Measurements from ENCODE around the gene KRTAP13-1. TPM values are rescaled to one million over a fixed set of nuclear protein-coding genes. Genes with fewer than 3 reads are reported as not detected.

KRTAP13-1 gene, protein sequence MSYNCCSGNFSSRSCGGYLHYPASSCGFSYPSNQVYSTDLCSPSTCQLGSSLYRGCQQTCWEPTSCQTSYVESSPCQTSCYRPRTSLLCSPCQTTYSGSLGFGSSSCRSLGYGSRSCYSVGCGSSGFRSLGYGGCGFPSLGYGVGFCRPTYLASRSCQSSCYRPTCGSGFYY
- total RNA-seq: not detected

DNA sequence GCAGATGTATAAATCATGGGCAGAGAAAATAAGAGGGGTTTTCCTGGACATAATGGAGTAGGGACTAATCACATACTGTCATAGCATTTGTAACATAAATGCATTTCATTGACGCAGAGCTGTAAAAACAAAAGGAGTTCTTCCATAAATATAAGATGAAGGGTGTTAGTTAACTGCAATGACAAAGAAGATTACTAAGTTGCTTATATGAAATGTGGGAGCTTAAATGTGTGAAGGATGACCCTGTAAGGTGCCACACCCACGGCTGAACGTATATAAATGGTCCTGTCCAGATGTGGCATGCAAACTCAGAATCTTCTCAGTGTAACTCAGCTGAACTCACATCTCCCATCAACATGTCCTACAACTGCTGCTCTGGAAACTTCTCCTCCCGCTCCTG is at the start of gene KRTAP13-1:
Gene KRTAP13-1, plus strand, starts transcription at position 301 of the 400 bp plus-strand sequence. Its CDS starts 56 bp downstream, at position 357.
- Histone ChIP-seq H3K4me1 (ENCODE audit: insufficient read depth, low read length) (no peaks in the 10 kb centered on the region), H3K4me3 (ENCODE audit: low read length) (no peak within 1 kb of the TSS), H3K27me3 (ENCODE audit: insufficient read depth, low read length) (no peaks in the 10 kb centered on the region), H3K9me3 (ENCODE audit: low read depth, low read length) (no peaks in the 10 kb centered on the region)

DNA sequence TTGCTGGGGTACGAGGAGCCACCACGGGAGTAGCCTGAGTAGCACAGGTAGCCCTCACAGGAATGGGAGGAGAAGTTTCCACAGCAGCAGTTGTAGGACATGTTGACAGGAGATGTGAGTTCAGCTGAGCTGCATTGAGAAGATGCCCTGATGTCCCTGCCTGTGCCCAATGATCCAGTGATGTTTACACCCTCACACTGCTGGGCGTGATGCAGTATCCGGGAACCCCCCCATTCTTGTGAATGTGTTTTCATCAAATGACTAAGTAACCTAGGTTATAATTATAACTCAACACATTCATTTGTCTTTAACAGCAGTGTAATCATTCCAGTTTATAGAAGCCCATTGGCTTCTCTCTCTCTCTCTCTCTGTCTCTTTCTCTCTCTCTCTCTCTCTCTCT is 47.3 kb upstream of the KRTAP13-1 start, which contains the start of gene KRTAP23-1:
Gene KRTAP23-1, minus strand, starts transcription at position 101 of the 400 bp plus-strand sequence. Its CDS starts 0 bp downstream, at position 101.
- H3K4me1 ChIP-seq (ENCODE audit: insufficient read depth, low read length): no peaks in the 10 kb centered on the region
- H3K4me3 ChIP-seq (ENCODE audit: low read length): no peak within 1 kb of the TSS
- H3K9me3 ChIP-seq (ENCODE audit: low read depth, low read length): no peaks in the 10 kb centered on the region
- H3K27me3 ChIP-seq (ENCODE audit: insufficient read depth, low read length): no peaks in the 10 kb centered on the region

DNA sequence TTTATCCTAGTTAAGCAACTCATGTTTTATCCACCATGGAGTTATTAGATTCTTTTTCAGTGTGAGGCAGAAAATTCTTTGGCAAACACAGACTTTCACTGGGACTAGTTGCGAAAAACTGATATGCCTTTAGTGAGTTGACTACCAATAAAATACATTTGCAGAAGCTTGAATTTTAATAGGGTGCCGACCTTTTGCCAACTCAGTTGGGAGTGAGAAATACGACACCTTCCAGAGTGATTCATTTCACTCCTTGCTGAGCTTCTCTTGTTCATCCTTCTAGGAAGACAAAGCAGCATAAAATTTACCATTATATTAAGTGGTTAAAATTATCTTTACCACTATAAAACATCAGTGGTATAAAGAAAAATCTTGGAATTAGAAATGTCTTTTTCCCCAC is 46.3 kb upstream of the KRTAP13-1 start:
- H3K4me1 ChIP-seq (ENCODE audit: insufficient read depth, low read length): no peaks in the 10 kb centered on the region
- H3K4me3 ChIP-seq (ENCODE audit: low read length): no peak overlapping the region
- no peaks in the 10 kb centered on the region for H3K27me3 ChIP-seq (ENCODE audit: insufficient read depth, low read length)
- H3K9me3 ChIP-seq (ENCODE audit: low read depth, low read length): no peaks in the 10 kb centered on the region

DNA sequence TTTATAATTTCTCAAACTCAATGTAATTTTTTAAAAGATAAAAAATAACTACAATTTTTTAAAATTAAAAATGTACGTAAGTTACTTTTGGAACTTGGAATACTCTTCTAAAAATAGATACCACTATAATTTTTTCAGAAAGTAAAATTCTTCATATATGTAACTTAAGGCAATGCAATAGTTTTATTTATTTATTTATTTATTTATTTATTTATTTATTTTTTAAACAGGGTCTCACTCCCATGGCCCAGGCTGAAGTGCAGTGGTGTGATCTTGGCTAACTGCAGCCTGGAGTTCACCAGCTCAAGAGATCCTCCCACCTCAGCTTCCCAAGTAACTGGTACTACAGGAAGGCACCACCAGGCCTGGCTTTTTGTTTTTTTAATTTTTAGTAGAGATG is 44.3 kb upstream of the KRTAP13-1 start:
- H3K9me3 ChIP-seq (ENCODE audit: low read depth, low read length): no peaks in the 10 kb centered on the region
- no peak overlapping the region for H3K4me3 ChIP-seq (ENCODE audit: low read length)
- H3K27me3 ChIP-seq (ENCODE audit: insufficient read depth, low read length): no peaks in the 10 kb centered on the region
- no peaks in the 10 kb centered on the region for H3K4me1 ChIP-seq (ENCODE audit: insufficient read depth, low read length)

DNA sequence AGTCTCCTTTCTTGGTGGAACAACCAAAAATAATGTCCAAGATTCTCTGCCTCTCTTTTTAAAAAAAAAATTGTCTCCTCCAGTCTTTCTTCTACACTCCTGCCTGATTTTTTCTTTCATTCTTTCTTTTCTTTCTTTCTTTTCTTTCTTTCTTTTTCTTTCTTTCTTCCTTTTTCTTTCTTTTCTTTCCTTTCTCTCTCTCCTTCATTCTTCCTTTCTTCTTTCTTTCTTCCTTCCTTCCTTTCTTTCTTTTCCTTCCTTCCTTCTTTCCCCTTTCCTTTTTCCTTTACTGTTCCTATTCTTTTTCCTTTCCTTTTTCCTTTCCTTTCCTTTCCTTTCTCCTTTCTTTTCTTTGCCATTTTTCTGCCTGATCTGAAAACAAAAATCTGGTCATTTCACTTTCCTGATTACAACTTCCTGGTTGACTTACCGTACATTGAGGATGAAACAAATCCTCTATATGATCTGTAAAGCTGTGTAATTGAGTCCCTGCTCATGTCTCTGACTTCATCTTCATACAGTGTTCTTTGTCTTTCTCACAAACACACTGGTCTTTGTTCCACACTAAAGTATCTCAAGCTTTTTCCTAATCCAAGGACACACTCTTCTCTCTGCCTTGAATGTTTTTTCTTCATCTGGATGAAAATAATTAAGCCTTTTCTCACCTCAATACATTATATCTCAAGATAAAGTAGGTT is 41.4 kb upstream of the KRTAP13-1 start:
- H3K9me3 ChIP-seq (ENCODE audit: low read depth, low read length): no peaks in the 10 kb centered on the region
- H3K4me1 ChIP-seq (ENCODE audit: insufficient read depth, low read length): no peaks in the 10 kb centered on the region
- H3K27me3 ChIP-seq (ENCODE audit: insufficient read depth, low read length): no peaks in the 10 kb centered on the region
- no peak overlapping the region for H3K4me3 ChIP-seq (ENCODE audit: low read length)

DNA sequence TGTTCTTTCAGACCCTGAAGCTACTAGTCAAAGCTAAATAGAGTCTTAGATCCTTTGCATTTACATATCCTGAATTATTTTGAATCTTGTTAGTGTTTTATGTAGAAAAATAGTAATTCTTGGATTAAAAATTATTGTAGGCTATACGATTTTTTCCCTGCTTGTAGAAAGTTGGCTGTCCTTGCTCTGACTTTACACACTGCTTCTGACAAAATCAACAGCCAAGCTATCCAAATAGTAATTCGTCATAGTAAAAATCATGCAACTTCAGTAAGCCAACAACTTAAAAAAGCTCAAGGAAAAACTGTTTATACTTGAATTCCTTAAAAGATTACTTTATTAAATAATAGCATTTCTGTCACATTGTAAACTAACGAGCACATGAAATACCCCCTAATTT is 39.9 kb upstream of the KRTAP13-1 start:
- no peaks in the 10 kb centered on the region for H3K4me1 ChIP-seq (ENCODE audit: insufficient read depth, low read length)
- H3K9me3 ChIP-seq (ENCODE audit: low read depth, low read length): no peaks in the 10 kb centered on the region
- no peak overlapping the region for H3K4me3 ChIP-seq (ENCODE audit: low read length)
- no peaks in the 10 kb centered on the region for H3K27me3 ChIP-seq (ENCODE audit: insufficient read depth, low read length)

DNA sequence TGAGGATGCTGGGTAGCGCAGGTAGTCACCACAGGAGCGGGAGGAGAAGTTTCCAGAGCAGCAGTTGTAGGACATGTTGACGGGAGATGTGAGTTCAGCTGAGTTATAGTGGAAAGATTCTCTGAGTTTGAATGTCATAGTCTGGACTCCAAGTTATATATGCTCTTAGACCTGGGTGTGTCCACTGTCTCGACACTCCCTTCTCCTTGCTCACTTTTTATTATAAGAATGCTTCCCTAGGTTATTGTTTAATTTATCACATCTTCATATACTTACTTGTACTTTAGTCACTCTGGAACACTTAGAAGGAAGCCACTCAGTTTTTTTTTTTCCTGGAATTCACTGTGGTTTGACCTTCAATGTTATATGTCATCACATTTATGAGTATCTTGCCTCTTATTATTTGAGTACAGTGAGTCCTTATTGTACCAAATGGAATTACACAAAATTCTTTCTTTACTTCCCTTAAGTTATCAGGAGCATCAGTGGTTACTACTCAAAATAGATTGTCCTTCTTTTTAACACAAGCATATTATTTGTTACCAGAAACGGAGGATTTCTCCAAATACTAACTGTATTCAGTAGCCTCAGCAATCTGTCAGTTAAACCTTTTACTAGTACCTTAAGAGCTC is 23.6 kb upstream of the KRTAP13-1 start, which contains the start of gene KRTAP13-2:
Gene KRTAP13-2, minus strand, starts transcription at position 133 of the 632 bp plus-strand sequence. Its CDS starts 58 bp downstream, at position 75.
- Histone ChIP-seq H3K4me1 (ENCODE audit: insufficient read depth, low read length) (no peaks in the 10 kb centered on the region), H3K4me3 (ENCODE audit: low read length) (no peak within 1 kb of the TSS), H3K27me3 (ENCODE audit: insufficient read depth, low read length) (no peaks in the 10 kb centered on the region), H3K9me3 (ENCODE audit: low read depth, low read length) (no peaks in the 10 kb centered on the region)

DNA sequence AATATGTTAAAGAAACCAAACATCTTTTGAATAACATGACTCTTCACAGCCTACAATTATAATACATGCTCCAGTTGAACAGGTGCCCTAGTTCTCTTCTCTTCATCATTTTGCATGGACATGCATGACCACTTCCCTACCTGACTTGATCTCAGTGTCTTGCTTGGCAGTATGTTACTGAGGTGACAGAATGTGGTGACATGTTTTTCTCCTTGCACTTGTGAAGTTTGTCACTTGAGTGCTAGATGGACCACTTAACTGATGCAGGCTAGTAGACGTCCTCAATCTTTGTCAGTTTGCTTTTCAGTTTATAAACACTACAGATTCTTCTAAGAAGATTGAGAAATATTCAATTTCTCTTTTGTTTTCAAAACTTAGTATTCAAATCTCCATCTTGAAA is 13.6 kb upstream of the KRTAP13-1 start:
- no peaks in the 10 kb centered on the region for H3K27me3 ChIP-seq (ENCODE audit: insufficient read depth, low read length)
- H3K9me3 ChIP-seq (ENCODE audit: low read depth, low read length): no peaks in the 10 kb centered on the region
- H3K4me1 ChIP-seq (ENCODE audit: insufficient read depth, low read length): no peaks in the 10 kb centered on the region
- no peak overlapping the region for H3K4me3 ChIP-seq (ENCODE audit: low read length)

DNA sequence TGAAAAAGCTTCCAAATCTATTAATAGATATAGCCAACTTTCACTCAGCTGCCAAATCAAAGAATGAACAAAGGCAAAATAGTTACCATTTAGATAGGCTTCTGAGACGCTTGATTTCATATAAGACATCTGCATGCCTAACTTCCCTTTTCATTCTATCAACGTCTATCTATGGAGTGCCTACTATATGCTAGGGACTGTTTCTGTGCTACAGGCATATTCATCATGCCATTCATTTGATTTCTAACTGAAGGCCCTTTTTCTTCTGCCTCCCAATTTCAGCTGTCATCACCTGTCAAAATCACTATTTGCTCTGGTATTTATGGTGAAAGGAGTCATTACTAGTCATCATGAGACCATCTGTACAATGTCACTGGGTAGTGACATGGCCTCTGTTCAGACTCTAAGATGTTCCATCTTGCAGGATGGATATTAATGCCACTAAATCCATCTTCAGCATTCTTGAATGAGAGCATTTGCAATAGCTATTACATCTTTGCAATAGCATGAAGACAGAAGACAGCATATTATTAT is 4.3 kb upstream of the KRTAP13-1 start:
- Histone ChIP-seq H3K4me1 (ENCODE audit: insufficient read depth, low read length) (no peaks in the 10 kb centered on the region), H3K27me3 (ENCODE audit: insufficient read depth, low read length) (no peaks in the 10 kb centered on the region), H3K4me3 (ENCODE audit: low read length) (no peak overlapping the region), H3K9me3 (ENCODE audit: low read depth, low read length) (no peaks in the 10 kb centered on the region)

DNA sequence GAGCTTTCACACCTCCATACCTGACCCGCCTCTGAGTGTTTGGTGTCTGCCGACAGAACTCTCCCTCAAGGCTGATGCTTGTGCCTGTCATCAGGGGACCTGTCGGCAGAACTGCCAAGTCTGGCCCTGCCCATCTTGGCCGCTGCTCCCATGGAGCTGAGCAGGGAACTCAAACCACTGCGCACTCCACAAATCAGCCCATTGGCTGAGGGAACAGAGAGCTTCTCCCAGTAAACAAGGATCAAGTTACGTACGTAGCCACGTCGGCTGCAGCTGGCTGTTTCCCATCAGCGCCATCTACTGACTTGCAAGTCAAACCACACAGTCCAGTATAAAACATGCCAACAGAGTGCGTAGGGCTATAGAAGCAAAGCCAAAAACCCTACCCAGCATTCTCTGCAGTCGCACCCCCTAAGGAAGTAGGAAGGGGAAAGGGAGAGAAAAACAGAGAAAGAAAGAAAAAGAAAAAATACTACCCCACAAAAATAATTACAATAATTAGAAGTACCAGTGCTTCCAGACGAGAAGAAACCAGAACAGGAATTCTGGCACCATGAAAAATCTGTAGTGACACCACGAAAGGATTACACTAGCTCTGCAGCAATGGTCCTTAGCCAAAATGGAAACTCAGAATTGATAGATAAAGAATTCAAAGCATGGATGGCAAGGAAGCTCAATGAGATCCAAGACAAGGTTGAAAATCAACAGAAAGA is 13.1 kb downstream of the KRTAP13-1 start:
- Histone ChIP-seq H3K9me3 (ENCODE audit: low read depth, low read length) (no peaks in the 10 kb centered on the region), H3K27me3 (ENCODE audit: insufficient read depth, low read length) (peaks cover 4% of the 10 kb centered on the region), H3K4me1 (ENCODE audit: insufficient read depth, low read length) (no peaks in the 10 kb centered on the region)

DNA sequence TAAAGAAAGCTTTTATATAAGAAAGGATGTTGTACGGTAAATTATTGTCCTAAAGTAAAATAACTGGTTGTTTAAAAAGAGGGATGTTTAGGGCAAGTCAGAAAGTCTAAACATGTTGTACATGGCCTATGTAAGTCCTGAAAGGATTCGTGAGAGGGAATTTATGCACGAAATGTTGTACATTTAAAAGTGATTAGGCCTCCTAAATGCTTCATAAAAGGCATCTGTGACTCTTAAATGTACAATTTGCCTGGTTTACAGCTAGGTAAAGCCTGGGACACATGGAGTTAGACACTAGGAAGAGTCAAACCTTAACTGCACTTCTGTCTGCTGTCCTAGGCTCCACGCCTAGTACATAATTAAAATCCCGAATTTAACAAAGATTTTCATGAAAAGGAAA is 20.2 kb downstream of the KRTAP13-1 start:
- Histone ChIP-seq H3K9me3 (ENCODE audit: low read depth, low read length) (no peaks in the 10 kb centered on the region), H3K4me3 (ENCODE audit: low read length) (no peak overlapping the region), H3K4me1 (ENCODE audit: insufficient read depth, low read length) (no peaks in the 10 kb centered on the region), H3K27me3 (ENCODE audit: insufficient read depth, low read length) (no peaks in the 10 kb centered on the region)

More for the DNA sequence above, 13.1 kb downstream of the KRTAP13-1 start:
- H3K4me3 ChIP-seq (ENCODE audit: low read length): no peak overlapping the region

DNA sequence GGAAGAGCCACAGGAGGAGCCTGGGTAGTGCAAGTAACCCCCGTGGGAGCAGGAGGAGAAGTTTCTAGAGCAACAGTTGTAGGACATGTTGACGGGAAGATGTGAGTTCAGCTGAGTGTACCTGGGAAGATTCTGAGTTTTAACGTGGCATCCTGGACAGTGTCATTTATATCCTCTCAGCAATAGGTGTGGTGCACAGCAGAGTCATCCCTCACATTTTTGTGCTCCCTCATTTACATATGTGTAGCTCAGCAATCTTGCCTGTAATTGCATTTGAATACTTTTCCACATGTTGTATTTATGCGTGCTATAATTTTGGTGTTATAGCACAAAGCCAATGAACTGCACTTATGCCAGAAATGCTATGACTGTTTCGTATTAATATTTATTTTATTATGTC is 30.0 kb downstream of the KRTAP13-1 start, which contains the start of gene KRTAP13-3:
Gene KRTAP13-3, minus strand, starts transcription at position 101 of the 400 bp plus-strand sequence. Its CDS starts 14 bp downstream, at position 87.
- Histone ChIP-seq H3K4me3 (ENCODE audit: low read length) (no peak within 1 kb of the TSS), H3K9me3 (ENCODE audit: low read depth, low read length) (no peaks in the 10 kb centered on the region), H3K4me1 (ENCODE audit: insufficient read depth, low read length) (no peaks in the 10 kb centered on the region), H3K27me3 (ENCODE audit: insufficient read depth, low read length) (no peaks in the 10 kb centered on the region)

DNA sequence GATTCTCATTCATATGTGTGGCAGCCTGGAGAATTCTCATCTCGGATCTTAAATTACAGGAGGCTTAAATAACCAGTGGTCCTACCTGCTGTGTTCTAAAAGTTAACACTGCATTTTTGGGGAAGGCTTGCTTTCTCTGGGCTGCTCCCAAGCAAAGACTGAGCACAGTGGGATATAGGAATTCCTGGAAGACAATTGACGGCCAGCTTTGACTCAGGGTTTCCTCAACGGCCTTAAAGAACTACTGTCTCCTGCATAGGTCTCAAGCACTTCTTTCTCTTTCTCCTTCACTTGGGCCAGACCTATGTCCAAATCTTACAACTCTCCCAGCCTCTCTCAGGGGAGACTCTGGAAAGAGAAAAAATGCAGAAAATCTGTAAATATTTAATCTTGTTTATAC is 30.9 kb downstream of the KRTAP13-1 start:
- H3K4me3 ChIP-seq (ENCODE audit: low read length): no peak overlapping the region
- no peaks in the 10 kb centered on the region for H3K27me3 ChIP-seq (ENCODE audit: insufficient read depth, low read length)
- H3K4me1 ChIP-seq (ENCODE audit: insufficient read depth, low read length): no peaks in the 10 kb centered on the region
- no peaks in the 10 kb centered on the region for H3K9me3 ChIP-seq (ENCODE audit: low read depth, low read length)

DNA sequence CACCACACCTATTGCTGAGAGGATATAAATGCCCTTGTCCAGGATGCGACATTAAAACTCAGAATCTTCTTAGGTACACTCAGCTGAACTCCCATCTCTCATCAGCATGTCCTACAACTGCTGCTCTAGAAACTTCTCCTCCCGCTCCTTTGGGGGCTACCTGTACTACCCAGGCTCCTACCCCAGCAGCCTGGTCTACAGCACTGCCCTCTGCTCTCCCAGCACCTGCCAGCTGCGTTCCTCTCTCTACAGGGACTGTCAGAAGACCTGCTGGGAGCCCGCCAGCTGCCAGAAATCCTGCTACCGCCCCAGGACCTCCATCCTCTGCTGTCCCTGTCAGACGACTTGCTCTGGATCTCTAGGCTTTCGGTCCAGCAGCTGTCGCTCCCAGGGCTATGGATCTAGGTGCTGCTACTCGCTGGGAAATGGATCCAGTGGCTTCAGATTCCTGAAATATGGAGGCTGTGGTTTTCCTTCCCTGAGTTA is 34.4 kb downstream of the KRTAP13-1 start, which contains the start of gene KRTAP13-4:
Gene KRTAP13-4, plus strand, starts transcription at position 51 of the 486 bp plus-strand sequence. Its CDS starts 56 bp downstream, at position 107.
- Histone ChIP-seq H3K4me3 (ENCODE audit: low read length) (no peak within 1 kb of the TSS), H3K27me3 (ENCODE audit: insufficient read depth, low read length) (no peaks in the 10 kb centered on the region), H3K9me3 (ENCODE audit: low read depth, low read length) (no peaks in the 10 kb centered on the region), H3K4me1 (ENCODE audit: insufficient read depth, low read length) (no peaks in the 10 kb centered on the region)
